Uterus (tissue), 4 donors: ENCODE measurements around the gene RBFOX1. TPM values are rescaled to one million over a fixed set of nuclear protein-coding genes. Genes with fewer than 3 reads are reported as not detected.

Source experiments
- DNase-seq, 2 donors: peaks; one replicate each; pipeline ENCODE4 v3.0.0-alpha.2; 2019 to 2020
- H3K27ac ChIP-seq, 2 donors: fragments of 200-600 bp; sonication (generic); 1 replicate in 1 of 2; 2 replicates in 1 of 2; pipeline ENCODE4 v1.5.1; 2016 to 2018
- H3K27me3 ChIP-seq, 2 donors: fragments of 200-600 bp; sonication (generic); one replicate each; pipeline ENCODE4 v1.5.1; 2018 to 2019; ENCODE audit warnings: control low read depth in 1 of 2
- H3K36me3 ChIP-seq, 2 donors: fragments of 200-600 bp; sonication (generic); one replicate each; pipeline ENCODE4 v1.5.1; 2019; ENCODE audit warnings: control low read depth in 1 of 2
- H3K4me1 ChIP-seq, 2 donors: fragments of 200-600 bp; sonication (generic); one replicate each; pipeline ENCODE4 v1.5.1; 2018 to 2019; ENCODE audit warnings: control low read depth in 1 of 2
- H3K4me3 ChIP-seq, 2 donors: fragments of 200-600 bp; sonication (generic); 1 replicate in 1 of 2; 2 replicates in 1 of 2; pipeline ENCODE4 v1.5.1; 2018 to 2019; ENCODE audit warnings: mild to moderate bottlenecking in 1 of 2
- H3K9me3 ChIP-seq, 2 donors: fragments of 200-600 bp; sonication (generic); one replicate each; pipeline ENCODE4 v1.5.1; 2019; ENCODE audit warnings: control low read depth in 1 of 2
- CTCF ChIP-seq, 4 experiments: fragments of 200-600 bp in 2 of 4; fragments of 450-650 bp in 2 of 4; sonication (generic) in 2 of 4; IDR thresholded peaks; one replicate each; pipeline ENCODE4 v1.5.1; 2016 to 2019; ENCODE audit warnings: antibody characterized with exemption in 4 of 4, mild to moderate bottlenecking in 2 of 4, moderate library complexity in 1 of 4
- POLR2A ChIP-seq, 2 donors: fragments of 450-650 bp; IDR thresholded peaks; one replicate each; pipeline ENCODE4 v1.6.1; 2016; ENCODE audit warnings: antibody characterized with exemption in 2 of 2, mild to moderate bottlenecking in 1 of 2, moderate library complexity in 1 of 2
- intact Hi-C: fragments of 100-400 bp; cut with DNase I; formaldehyde crosslinking; loops from one replicate; pipeline ENCODE4 v1.15.1; 2023; ENCODE audit warnings: low total_unique reads
- total RNA-seq, 4 donors: library from RNA; depleted of rRNA in 3 of 4; stranded (reverse); fragments of >200 nt in 3 of 4; gene quantifications; one replicate each; pipeline versions ENCODE4 v1.1.0 to v1.2.4, GENCODE V29; 2014 to 2023
- donor health status: DM: yes; HTN: yes; CAD: no.

Gene RBFOX1
- total RNA-seq, 4 donors from 2014 or later: 0.55 TPM; not detected in 3

- no peaks in the 10 kb centered on the region for H3K4me1 ChIP-seq
- no peak for TF ChIP-seq CTCF (IDR thresholded peaks at IDR 0.05)
- no peak for TF ChIP-seq POLR2A (IDR thresholded peaks at IDR 0.05)
- no peaks in the 10 kb centered on the region for H3K27me3 ChIP-seq
- no peaks in the 10 kb centered on the region for H3K36me3 ChIP-seq
- intact Hi-C loops: no loop called here
- H3K4me3 ChIP-seq: no peak overlapping the region
- no peaks in the 10 kb centered on the region for H3K9me3 ChIP-seq
- no peak overlapping the region for H3K27ac ChIP-seq
- no peak for DNase-seq
Measured at GRCh38 chr16:7294020-7294419, 38.6 kb upstream of the RBFOX1 start.

GRCh38 chr16:7303052-7303610, 29.5 kb upstream of the RBFOX1 start:
- Histone ChIP-seq H3K36me3 (no peaks in the 10 kb centered on the region), H3K9me3 (no peaks in the 10 kb centered on the region), H3K4me1 (no peaks in the 10 kb centered on the region), H3K4me3 (no peak overlapping the region), H3K27me3 (peaks cover 0 to 15% of the 10 kb centered on the region in 2 donors), H3K27ac (no peak overlapping the region)
- TF ChIP-seq POLR2A (IDR thresholded peaks at IDR 0.05): no peak
- no peak for TF ChIP-seq CTCF (IDR thresholded peaks at IDR 0.05)
- DNase-seq: no peak
- intact Hi-C loops: no loop called here

- H3K27ac ChIP-seq: no peak overlapping the region
- H3K27me3 ChIP-seq: peaks cover 0 to 15% of the 10 kb centered on the region in 2 donors
- H3K4me1 ChIP-seq: no peaks in the 10 kb centered on the region
- no peak overlapping the region for H3K4me3 ChIP-seq
- no peaks in the 10 kb centered on the region for H3K36me3 ChIP-seq
- DNase-seq: no peak
- no peaks in the 10 kb centered on the region for H3K9me3 ChIP-seq
- TF ChIP-seq POLR2A (IDR thresholded peaks at IDR 0.05): no peak
- no peak for TF ChIP-seq CTCF (IDR thresholded peaks at IDR 0.05)
- intact Hi-C loops: no loop called here
Measured at GRCh38 chr16:7303660-7304200, 28.9 kb upstream of the RBFOX1 start.

- H3K4me3 ChIP-seq: no peak overlapping the region
- no peaks in the 10 kb centered on the region for H3K4me1 ChIP-seq
- DNase-seq: no peak
- H3K27ac ChIP-seq: no peak overlapping the region
- intact Hi-C loops: no loop called here
- TF ChIP-seq CTCF (IDR thresholded peaks at IDR 0.05): no peak
- no peak for TF ChIP-seq POLR2A (IDR thresholded peaks at IDR 0.05)
- peaks cover 0 to 15% of the 10 kb centered on the region in 2 donors for H3K27me3 ChIP-seq
- no peaks in the 10 kb centered on the region for H3K9me3 ChIP-seq
- H3K36me3 ChIP-seq: no peaks in the 10 kb centered on the region
Measured at GRCh38 chr16:7304279-7304678, 28.4 kb upstream of the RBFOX1 start.

DNA sequence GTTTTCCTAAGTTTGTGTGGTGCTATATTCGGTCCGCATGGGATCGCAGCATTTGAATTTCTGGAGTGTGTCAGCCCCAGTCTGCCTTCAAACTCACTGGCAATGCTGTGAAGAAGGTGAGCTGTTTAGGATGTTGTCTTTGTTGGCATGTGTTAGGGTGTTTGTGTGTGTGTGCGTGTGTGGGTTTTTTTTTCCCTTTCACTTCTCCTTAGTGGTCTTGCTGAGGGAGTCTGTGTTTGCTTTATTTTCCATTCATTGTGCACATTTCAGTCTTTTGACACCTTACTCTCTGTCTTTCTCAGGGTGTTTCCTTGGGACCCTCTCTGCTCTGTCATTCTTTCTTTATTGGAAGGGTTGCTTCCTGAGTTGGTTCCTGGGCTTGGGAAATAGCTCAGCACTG, 27.7 kb upstream of the RBFOX1 start:
- DNase-seq: no peak
- no peaks in the 10 kb centered on the region for H3K4me1 ChIP-seq
- no peak for TF ChIP-seq CTCF (IDR thresholded peaks at IDR 0.05)
- TF ChIP-seq POLR2A (IDR thresholded peaks at IDR 0.05): no peak
- peaks cover 0 to 15% of the 10 kb centered on the region in 2 donors for H3K27me3 ChIP-seq
- no peaks in the 10 kb centered on the region for H3K36me3 ChIP-seq
- no peak overlapping the region for H3K4me3 ChIP-seq
- no peak overlapping the region for H3K27ac ChIP-seq
- intact Hi-C loops: no loop called here
- H3K9me3 ChIP-seq: no peaks in the 10 kb centered on the region
